Measurements from ENCODE around the gene C8B. TPM values are rescaled to one million over a fixed set of nuclear protein-coding genes. Genes with fewer than 3 reads are reported as not detected.

C8B gene
- total RNA-seq, 3 donors from 2014 or later, result not detected

DNA sequence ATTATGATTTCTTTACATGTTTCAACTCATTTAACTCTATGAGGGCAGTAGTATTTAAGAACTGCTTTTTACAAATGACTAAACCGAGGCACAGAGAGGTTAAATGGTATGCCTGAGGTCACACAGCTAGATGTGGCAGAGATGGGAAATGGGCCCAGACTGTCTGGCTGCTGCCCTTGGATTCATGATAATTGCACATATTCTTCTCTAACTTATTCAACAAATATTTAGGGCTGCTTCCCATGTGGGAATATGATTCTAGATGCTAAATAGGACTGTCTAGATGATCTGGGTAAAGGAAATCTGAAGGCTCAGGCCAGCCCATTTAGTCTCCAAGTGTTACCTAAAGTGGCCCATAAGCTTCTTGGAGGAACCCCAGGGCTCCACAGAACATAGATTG, 85.0 kb downstream of the C8B start:
- intact Hi-C loops (cut with DNase I; ENCODE audit: low total_unique reads), result no loop called here
- TF ChIP-seq POLR2A (IDR thresholded peaks at IDR 0.05) (no peak), POLR2AphosphoS5 (IDR thresholded peaks at IDR 0.05) (no peak)
- TF ChIP-seq, protein P1, sequence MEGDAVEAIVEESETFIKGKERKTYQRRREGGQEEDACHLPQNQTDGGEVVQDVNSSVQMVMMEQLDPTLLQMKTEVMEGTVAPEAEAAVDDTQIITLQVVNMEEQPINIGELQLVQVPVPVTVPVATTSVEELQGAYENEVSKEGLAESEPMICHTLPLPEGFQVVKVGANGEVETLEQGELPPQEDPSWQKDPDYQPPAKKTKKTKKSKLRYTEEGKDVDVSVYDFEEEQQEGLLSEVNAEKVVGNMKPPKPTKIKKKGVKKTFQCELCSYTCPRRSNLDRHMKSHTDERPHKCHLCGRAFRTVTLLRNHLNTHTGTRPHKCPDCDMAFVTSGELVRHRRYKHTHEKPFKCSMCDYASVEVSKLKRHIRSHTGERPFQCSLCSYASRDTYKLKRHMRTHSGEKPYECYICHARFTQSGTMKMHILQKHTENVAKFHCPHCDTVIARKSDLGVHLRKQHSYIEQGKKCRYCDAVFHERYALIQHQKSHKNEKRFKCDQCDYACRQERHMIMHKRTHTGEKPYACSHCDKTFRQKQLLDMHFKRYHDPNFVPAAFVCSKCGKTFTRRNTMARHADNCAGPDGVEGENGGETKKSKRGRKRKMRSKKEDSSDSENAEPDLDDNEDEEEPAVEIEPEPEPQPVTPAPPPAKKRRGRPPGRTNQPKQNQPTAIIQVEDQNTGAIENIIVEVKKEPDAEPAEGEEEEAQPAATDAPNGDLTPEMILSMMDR (IDR thresholded peaks at IDR 0.05), result no peak
- no peaks in the 10 kb centered on the region for H3K9me3 ChIP-seq

More for the DNA sequence above, 85.0 kb downstream of the C8B start:
- H3K36me3 ChIP-seq, result no peaks in the 10 kb centered on the region
- no peak overlapping the region for H3K27ac ChIP-seq
- no peak overlapping the region for H3K4me3 ChIP-seq
- no peak for DNase-seq (ENCODE audit: low spot score in 2 of 2)
- no peaks in the 10 kb centered on the region for H3K27me3 ChIP-seq
- no peaks in the 10 kb centered on the region for H3K4me1 ChIP-seq

Other genes starting within 250 kb of the C8B start
- gene FYB2, start 146.6 kb downstream of the C8B start, total RNA-seq, result 10 to 100 TPM in 2 of 3 donors, not detected in 1; 11.3 to 22.9 TPM
- gene C8A, start 111.2 kb downstream of the C8B start, total RNA-seq, result not detected

All from breast epithelium (tissue), 4 donors.